ENCODE results near the gene DDX51. TPM values are rescaled to one million over a fixed set of nuclear protein-coding genes. Genes with fewer than 3 reads are reported as not detected.

The DDX51 gene
- polyA plus RNA-seq, 2 of the 4 experiments (the other 2 are of a cell fraction) = 10.2 to 22.6 TPM

- no peak for TF ChIP-seq HOXB13 (CRISPR knock-in tag; IDR thresholded peaks at IDR 0.05; ENCODE audit: low read depth)
- TF ChIP-seq KDM5A (IDR thresholded peaks at IDR 0.05) = no peak
- TF ChIP-seq POLR2AphosphoS2 (conservative IDR thresholded peaks at IDR 0.05; ENCODE audit: low read length) = no peak
- TF ChIP-seq CBX2 (IDR thresholded peaks at IDR 0.05; ENCODE audit: borderline replicate concordance, low read depth) = no peak
- no peak for TF ChIP-seq RNF2 (IDR thresholded peaks at IDR 0.05; ENCODE audit: borderline replicate concordance, low read depth)
- no peak for TF ChIP-seq ZNF302 (CRISPR knock-in tag; IDR thresholded peaks at IDR 0.05)
- TF ChIP-seq SREBF2 (IDR thresholded peaks at IDR 0.05) = no peak
- no peak for TF ChIP-seq HDAC2 (IDR thresholded peaks at IDR 0.05)
- H3K4me3 ChIP-seq = no peak overlapping the region
- CTCF ChIA-PET = interaction anchor here (0.6 to 2.2 kb wide), 5 partner anchors 9 to 226 kb away, joined by 3 to 7 read pairs (median 4); no protein-coding TSS in a partner anchor
- H3K4me1 ChIP-seq = peaks cover 13% of the 10 kb centered on the region; the same call in 2 of the 3 replicates
- H3K9me3 ChIP-seq = 0 out of 3 replicates have a peak, but pooled peaks cover 2% of the 10 kb centered on the region
- H3K4me2 ChIP-seq = no peak overlapping the region
- DNase-seq (ENCODE audit: low read depth in 1 of 2, low spot score in 1 of 2) (no peak), ATAC-seq (no peak), FAIRE-seq (no peak)
- H3K27ac ChIP-seq = no peak overlapping the region
- POLR2A ChIA-PET = no interaction called here
- 91% methylated on average over 28 of the region's 35 CpGs for WGBS (ENCODE audit: missing lambda C conversion rate)
Observed at GRCh38 chr12:132187646-132188450, 43.7 kb upstream of the DDX51 start.

- no peak for ATAC-seq
- DNase-seq (ENCODE audit: low read depth in 1 of 2, low spot score in 1 of 2) = no peak
- 82% methylated on average over 39 of the region's 39 CpGs for WGBS (ENCODE audit: missing lambda C conversion rate)
- Histone ChIP-seq H3K27ac (no peak overlapping the region), H3K9me3 (no peaks in the 10 kb centered on the region), H3K4me2 (no peak overlapping the region), H3K4me1 (peaks cover 13% of the 10 kb centered on the region; the same call in 2 of the 3 replicates), H3K4me3 (no peak overlapping the region)
- no peak for FAIRE-seq
- CTCF ChIA-PET = interaction anchor here (0.6 to 1.6 kb wide), 2 partner anchors 190 to 227 kb away, joined by 3 to 5 read pairs; no protein-coding TSS in a partner anchor
- POLR2A ChIA-PET = no interaction called here
- no peak for TF ChIP-seq CBX8 (IDR thresholded peaks at IDR 0.05)
- TF ChIP-seq HOXB13 (CRISPR knock-in tag; IDR thresholded peaks at IDR 0.05; ENCODE audit: low read depth) = no peak
- no peak for TF ChIP-seq MAFK (IDR thresholded peaks at IDR 0.05; ENCODE audit: partially characterized antibody)
- no peak for TF ChIP-seq KDM5A (IDR thresholded peaks at IDR 0.05)
Observed at GRCh38 chr12:132186857-132187620, 42.9 kb upstream of the DDX51 start.

DNA sequence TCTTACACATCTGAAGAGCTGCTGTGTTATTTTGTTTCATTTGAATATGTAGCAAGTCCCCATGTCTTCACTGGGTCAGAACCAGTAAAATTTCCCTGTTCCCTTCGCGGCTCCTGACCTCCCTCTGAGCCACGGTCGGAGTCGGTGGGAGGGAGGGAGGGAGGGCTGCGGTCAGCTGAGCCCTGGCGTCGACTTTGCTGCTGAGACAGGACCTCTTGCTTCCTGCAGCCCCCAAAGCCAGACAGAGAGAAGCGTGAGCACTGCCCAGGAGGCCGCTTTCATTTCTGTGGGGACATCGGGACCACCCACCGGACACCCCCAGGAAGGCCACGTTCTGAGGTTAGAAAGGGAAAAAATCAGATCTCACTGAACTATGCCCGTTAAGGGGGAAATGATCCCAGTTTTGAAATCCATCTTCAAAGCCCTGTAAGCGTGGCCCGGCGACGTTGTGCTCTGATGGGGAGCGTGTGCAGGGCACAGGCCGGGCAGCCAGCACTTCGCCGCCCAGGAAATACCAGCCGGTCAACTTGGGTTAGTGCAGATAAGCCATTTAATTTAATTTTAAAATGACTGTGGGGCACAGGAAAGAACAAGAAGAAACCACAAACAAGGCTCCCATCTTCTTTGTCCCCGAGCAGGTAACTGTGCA lies 42.2 kb upstream of the DDX51 start:
- no peak for FAIRE-seq
- DNase-seq (ENCODE audit: low read depth in 1 of 2, low spot score in 1 of 2) = no peak
- TF ChIP-seq MYC (IDR thresholded peaks at IDR 0.05; ENCODE audit: borderline replicate concordance, low read length) (no peak), GATA3 (IDR thresholded peaks at IDR 0.05; ENCODE audit: borderline replicate concordance) (no peak), RFX5 (IDR thresholded peaks at IDR 0.05) (no peak), ZSCAN20 (CRISPR knock-in tag; IDR thresholded peaks at IDR 0.05) (no peak), RARB (CRISPR knock-in tag; IDR thresholded peaks at IDR 0.05) (no peak), NR3C1 (IDR thresholded peaks at IDR 0.05) (no peak), ESRRA (IDR thresholded peaks at IDR 0.05; ENCODE audit: borderline replicate concordance, low read length) (no peak), NPAS2 (CRISPR knock-in tag; IDR thresholded peaks at IDR 0.05; ENCODE audit: borderline replicate concordance) (no peak), JUNB (IDR thresholded peaks at IDR 0.05) (no peak), JUN (IDR thresholded peaks at IDR 0.05) (no peak), CBX8 (IDR thresholded peaks at IDR 0.05) (no peak), EHF (CRISPR knock-in tag; IDR thresholded peaks at IDR 0.05) (no peak), KDM1A (IDR thresholded peaks at IDR 0.05; ENCODE audit: low read depth) (no peak), POLR2A (IDR thresholded peaks at IDR 0.05; ENCODE audit: low read length) (no peak), RNF2 (IDR thresholded peaks at IDR 0.05; ENCODE audit: borderline replicate concordance, low read depth) (no peak), RAD21 (conservative IDR thresholded peaks at IDR 0.05 in 1 of 2, IDR thresholded peaks at IDR 0.05 in 1 of 2) (no peak)
- TF ChIP-seq, protein P1, sequence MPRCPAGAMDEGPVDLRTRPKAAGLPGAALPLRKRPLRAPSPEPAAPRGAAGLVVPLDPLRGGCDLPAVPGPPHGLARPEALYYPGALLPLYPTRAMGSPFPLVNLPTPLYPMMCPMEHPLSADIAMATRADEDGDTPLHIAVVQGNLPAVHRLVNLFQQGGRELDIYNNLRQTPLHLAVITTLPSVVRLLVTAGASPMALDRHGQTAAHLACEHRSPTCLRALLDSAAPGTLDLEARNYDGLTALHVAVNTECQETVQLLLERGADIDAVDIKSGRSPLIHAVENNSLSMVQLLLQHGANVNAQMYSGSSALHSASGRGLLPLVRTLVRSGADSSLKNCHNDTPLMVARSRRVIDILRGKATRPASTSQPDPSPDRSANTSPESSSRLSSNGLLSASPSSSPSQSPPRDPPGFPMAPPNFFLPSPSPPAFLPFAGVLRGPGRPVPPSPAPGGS (IDR thresholded peaks at IDR 0.05) = no peak
- TF ChIP-seq, protein P2, sequence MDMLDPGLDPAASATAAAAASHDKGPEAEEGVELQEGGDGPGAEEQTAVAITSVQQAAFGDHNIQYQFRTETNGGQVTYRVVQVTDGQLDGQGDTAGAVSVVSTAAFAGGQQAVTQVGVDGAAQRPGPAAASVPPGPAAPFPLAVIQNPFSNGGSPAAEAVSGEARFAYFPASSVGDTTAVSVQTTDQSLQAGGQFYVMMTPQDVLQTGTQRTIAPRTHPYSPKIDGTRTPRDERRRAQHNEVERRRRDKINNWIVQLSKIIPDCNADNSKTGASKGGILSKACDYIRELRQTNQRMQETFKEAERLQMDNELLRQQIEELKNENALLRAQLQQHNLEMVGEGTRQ (IDR thresholded peaks at IDR 0.05) = no peak
- TF ChIP-seq, protein P3, sequence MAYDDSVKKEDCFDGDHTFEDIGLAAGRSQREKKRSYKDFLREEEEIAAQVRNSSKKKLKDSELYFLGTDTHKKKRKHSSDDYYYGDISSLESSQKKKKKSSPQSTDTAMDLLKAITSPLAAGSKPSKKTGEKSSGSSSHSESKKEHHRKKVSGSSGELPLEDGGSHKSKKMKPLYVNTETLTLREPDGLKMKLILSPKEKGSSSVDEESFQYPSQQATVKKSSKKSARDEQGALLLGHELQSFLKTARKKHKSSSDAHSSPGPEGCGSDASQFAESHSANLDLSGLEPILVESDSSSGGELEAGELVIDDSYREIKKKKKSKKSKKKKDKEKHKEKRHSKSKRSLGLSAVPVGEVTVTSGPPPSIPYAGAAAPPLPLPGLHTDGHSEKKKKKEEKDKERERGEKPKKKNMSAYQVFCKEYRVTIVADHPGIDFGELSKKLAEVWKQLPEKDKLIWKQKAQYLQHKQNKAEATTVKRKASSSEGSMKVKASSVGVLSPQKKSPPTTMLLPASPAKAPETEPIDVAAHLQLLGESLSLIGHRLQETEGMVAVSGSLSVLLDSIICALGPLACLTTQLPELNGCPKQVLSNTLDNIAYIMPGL (CRISPR knock-in tag; IDR thresholded peaks at IDR 0.05; ENCODE audit: borderline replicate concordance) = no peak
- no peak overlapping the region for H3K4me3 ChIP-seq
- 79% methylated on average over 23 of the region's 24 CpGs for WGBS (ENCODE audit: missing lambda C conversion rate)
- CTCF ChIA-PET = interaction anchor here (1.3 to 2.3 kb wide), 2 partner anchors 32 to 228 kb away, joined by 3 to 12 read pairs; no protein-coding TSS in a partner anchor
- ATAC-seq = no peak
- H3K4me2 ChIP-seq = no peak overlapping the region
- POLR2A ChIA-PET = no interaction called here
- H3K9me3 ChIP-seq = no peaks in the 10 kb centered on the region
- H3K4me1 ChIP-seq = peaks cover 13% of the 10 kb centered on the region; the same call in 2 of the 3 replicates
- H3K27ac ChIP-seq = no peak overlapping the region

Measured in A549 (cell line).